PC-9 (cell line): ENCODE data around the gene TFCP2L1.

Source experiments
- EZH2 ChIP-seq: fragments of 200-600 bp; sonication (generic); IDR thresholded peaks from 2 replicates; pipeline ENCODE4 v1.8.0; 2017; ENCODE audit warnings: antibody characterized with exemption, low read depth
- TF ChIP-seq, protein P1 (sequence below): fragments of 200-600 bp; sonication (generic); conservative IDR thresholded peaks from 2 replicates; pipeline ENCODE4 v1.6.1; 2017; ENCODE audit warnings: mixed run types, antibody characterized with exemption, mild to moderate bottlenecking, moderate library complexity

DNA sequence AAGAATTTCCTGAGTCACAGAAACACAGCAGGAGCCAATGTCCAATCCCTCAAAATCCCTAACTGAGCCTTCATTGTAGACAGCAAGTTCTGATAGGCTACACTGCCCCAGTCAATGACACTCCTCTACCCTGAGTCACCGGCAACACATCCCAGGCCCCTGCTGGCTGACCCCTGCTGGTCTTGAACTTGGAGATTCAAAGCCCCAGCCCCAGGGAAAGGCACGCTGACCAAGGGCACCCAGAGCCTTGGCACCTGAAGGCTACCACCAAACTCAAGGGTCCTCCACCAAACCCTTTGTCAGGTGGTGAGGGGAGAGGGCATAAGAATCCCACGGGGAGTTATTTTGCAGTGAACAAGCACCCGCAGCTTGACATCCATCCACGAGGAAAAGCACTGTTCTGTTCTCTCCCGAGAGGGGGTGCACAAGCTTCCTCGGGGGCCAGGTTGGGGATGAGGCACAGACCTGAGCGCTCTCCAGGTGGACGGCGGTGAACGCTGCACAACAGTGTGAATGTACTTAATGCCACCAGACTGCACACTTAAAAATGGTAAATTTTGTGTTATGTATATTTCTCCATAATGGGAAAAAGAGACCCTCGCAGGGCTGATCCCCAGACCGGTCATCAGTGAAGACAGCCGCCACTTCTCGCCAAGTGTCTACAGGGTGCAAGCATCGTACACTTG lies 46.9 kb downstream of the TFCP2L1 start:
- TF ChIP-seq EZH2 = no peak
- TF ChIP-seq, protein P1, sequence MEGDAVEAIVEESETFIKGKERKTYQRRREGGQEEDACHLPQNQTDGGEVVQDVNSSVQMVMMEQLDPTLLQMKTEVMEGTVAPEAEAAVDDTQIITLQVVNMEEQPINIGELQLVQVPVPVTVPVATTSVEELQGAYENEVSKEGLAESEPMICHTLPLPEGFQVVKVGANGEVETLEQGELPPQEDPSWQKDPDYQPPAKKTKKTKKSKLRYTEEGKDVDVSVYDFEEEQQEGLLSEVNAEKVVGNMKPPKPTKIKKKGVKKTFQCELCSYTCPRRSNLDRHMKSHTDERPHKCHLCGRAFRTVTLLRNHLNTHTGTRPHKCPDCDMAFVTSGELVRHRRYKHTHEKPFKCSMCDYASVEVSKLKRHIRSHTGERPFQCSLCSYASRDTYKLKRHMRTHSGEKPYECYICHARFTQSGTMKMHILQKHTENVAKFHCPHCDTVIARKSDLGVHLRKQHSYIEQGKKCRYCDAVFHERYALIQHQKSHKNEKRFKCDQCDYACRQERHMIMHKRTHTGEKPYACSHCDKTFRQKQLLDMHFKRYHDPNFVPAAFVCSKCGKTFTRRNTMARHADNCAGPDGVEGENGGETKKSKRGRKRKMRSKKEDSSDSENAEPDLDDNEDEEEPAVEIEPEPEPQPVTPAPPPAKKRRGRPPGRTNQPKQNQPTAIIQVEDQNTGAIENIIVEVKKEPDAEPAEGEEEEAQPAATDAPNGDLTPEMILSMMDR = no peak
